Measurements from ENCODE around the gene PPP1R12C. TPM values are rescaled to one million over a fixed set of nuclear protein-coding genes. Genes with fewer than 3 reads are reported as not detected.

Gene PPP1R12C
- total RNA-seq, 1 experiment from 2014 or later: 76.4 TPM

GRCh38 chr19:55082020-55082851, 35.2 kb downstream of the PPP1R12C start:
- Mint-ChIP-seq H3K27me3 (ENCODE audit: insufficient read depth, unreplicated experiment) (no peaks in the 10 kb centered on the region), H3K4me1 (ENCODE audit: insufficient read depth, unreplicated experiment) (peaks cover 7% of the 10 kb centered on the region), H3K9me3 (ENCODE audit: unreplicated experiment) (no peaks in the 10 kb centered on the region), H3K27ac (ENCODE audit: low read depth, unreplicated experiment) (no peak overlapping the region), H3K4me3 (ENCODE audit: unreplicated experiment) (no peak overlapping the region), H3K36me3 (ENCODE audit: insufficient read depth, unreplicated experiment) (no peaks in the 10 kb centered on the region)
- no peak for DNase-seq (ENCODE audit: unreplicated experiment)
- ChIA-PET POLR2A (no interaction called here), CTCF (no interaction called here)
- no TSS peak for BruUV-seq (replicated peaks)
- TF ChIP-seq, protein P1, sequence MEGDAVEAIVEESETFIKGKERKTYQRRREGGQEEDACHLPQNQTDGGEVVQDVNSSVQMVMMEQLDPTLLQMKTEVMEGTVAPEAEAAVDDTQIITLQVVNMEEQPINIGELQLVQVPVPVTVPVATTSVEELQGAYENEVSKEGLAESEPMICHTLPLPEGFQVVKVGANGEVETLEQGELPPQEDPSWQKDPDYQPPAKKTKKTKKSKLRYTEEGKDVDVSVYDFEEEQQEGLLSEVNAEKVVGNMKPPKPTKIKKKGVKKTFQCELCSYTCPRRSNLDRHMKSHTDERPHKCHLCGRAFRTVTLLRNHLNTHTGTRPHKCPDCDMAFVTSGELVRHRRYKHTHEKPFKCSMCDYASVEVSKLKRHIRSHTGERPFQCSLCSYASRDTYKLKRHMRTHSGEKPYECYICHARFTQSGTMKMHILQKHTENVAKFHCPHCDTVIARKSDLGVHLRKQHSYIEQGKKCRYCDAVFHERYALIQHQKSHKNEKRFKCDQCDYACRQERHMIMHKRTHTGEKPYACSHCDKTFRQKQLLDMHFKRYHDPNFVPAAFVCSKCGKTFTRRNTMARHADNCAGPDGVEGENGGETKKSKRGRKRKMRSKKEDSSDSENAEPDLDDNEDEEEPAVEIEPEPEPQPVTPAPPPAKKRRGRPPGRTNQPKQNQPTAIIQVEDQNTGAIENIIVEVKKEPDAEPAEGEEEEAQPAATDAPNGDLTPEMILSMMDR (IDR thresholded peaks at IDR 0.05; ENCODE audit: unreplicated experiment): no peak
- intact Hi-C loops (cut with micrococcal nuclease): no loop called here

DNA sequence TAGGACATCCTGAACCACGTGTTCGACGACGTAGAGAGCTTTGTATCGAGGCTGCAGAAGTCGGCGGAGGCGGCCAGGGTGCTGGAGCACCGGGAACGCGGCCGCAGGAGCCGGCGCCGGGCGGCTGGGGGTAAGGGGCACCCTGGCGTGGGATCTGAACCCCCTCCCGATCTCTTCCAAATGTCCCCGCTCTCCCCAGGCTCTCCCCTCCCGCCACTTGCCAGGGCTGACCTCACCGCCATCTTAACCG, 35.7 kb downstream of the PPP1R12C start:
- ChIA-PET POLR2A (no interaction called here), CTCF (no interaction called here)
- Mint-ChIP-seq H3K27ac (ENCODE audit: low read depth, unreplicated experiment) (no peak overlapping the region), H3K36me3 (ENCODE audit: insufficient read depth, unreplicated experiment) (no peaks in the 10 kb centered on the region), H3K4me3 (ENCODE audit: unreplicated experiment) (no peak overlapping the region), H3K4me1 (ENCODE audit: insufficient read depth, unreplicated experiment) (peaks cover 11% of the 10 kb centered on the region), H3K27me3 (ENCODE audit: insufficient read depth, unreplicated experiment) (no peaks in the 10 kb centered on the region), H3K9me3 (ENCODE audit: unreplicated experiment) (no peaks in the 10 kb centered on the region)
- BruUV-seq (replicated peaks): no TSS peak
- TF ChIP-seq, protein P1 (IDR thresholded peaks at IDR 0.05; ENCODE audit: unreplicated experiment): no peak
- DNase-seq (ENCODE audit: unreplicated experiment): no peak
- intact Hi-C loops (cut with micrococcal nuclease): no loop called here

DNA sequence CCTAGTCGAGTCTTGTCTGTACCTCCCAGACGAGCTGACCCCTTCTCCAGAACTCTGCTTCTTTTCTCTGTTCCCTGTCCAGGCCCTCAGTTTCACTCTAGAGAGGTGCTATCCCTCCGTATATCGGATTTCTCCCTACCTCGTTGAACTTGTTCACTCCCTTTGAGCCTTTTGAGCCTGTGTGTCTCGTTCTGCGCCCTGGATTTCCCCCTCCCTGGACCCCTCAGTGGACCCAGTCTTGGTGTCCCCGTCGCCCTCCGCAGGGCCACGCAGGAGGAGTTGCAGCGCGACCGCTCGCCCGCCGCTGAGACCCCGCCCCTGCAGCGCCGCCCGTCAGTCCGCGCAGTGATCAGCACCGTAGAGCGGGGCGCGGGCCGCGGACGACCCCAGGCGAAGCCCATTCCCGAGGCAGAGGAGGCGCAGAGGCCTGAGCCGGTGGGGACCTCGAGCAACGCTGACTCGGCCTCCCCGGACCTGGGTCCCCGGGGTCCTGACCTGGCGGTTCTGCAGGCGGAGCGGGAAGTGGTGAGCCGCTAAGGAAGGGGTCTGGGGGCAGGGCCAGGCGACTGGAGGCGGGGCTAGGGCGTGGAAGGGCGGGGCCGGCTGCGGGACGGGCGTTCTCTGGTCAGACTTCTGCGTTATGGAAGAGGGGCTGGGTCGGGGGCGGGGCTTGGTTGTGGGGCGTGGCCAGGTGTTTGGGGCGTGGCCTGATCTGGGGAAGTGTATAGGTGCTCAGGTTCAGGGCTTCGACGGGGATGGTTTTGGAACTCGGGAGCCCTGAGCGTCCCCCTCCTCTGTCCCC, 36.3 kb downstream of the PPP1R12C start:
- H3K9me3 Mint-ChIP-seq (ENCODE audit: unreplicated experiment): no peaks in the 10 kb centered on the region
- no peaks in the 10 kb centered on the region for H3K36me3 Mint-ChIP-seq (ENCODE audit: insufficient read depth, unreplicated experiment)
- no peaks in the 10 kb centered on the region for H3K27me3 Mint-ChIP-seq (ENCODE audit: insufficient read depth, unreplicated experiment)
- peak overlapping the region; percentile 71 for H3K4me3 Mint-ChIP-seq (ENCODE audit: unreplicated experiment)
- H3K27ac Mint-ChIP-seq (ENCODE audit: low read depth, unreplicated experiment): no peak overlapping the region
- intact Hi-C loops (cut with micrococcal nuclease): no loop called here
- TF ChIP-seq, protein P1 (IDR thresholded peaks at IDR 0.05; ENCODE audit: unreplicated experiment): no peak
- BruUV-seq (replicated peaks): no TSS peak
- CTCF ChIA-PET: interaction anchor here (0.6 kb wide), 1 partner anchor 8 kb away, joined by 3 read pairs; no protein-coding TSS in a partner anchor
- peaks cover 14% of the 10 kb centered on the region for H3K4me1 Mint-ChIP-seq (ENCODE audit: insufficient read depth, unreplicated experiment)
- POLR2A ChIA-PET: no interaction called here
- DNase-seq (ENCODE audit: unreplicated experiment): no peak

DNA sequence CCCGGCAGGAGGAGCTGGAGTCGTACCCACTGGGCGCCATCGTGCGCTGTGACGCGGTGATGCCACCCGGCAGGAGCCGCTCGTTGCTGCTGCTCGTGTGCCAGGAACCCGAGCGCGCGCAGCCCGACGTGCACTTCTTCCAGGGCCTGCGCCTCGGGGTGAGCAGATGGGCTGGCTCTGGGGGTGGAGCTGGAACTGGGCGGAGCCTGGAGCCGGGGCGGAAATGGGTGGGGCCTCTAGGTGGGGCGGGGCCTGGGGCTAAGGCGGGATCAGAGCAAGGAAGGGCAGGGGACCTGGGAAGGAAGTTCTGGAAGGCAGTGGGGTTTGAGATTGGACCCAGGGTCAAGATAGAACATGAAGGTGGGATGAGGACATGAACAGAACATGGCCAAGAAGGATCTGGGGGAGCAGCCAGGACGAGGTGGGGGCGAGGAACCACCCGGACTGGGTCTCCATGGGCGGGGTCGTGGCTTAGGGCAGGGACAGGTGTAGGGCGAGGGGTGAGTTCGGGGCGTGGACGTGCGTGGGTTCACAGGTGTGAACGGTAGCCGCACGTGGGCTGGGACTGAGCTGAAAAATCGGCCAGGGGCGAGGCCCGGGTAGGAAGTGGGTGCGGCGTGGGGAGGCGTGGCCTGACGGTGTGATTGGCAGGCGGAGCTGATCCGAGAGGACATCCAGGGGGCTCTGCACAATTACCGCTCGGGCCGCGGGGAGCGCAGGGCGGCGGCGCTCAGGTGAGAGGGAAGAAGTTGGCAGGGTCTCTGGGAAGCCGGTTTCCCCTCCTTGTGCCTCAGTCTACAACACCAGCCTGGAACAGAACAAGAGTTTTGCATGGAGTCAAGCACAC, 37.1 kb downstream of the PPP1R12C start:
- peak overlapping the region; percentile 23 for H3K27ac Mint-ChIP-seq (ENCODE audit: low read depth, unreplicated experiment)
- BruUV-seq (replicated peaks): no TSS peak
- intact Hi-C loops (cut with micrococcal nuclease): no loop called here

More for the DNA sequence above, 37.1 kb downstream of the PPP1R12C start:
- Mint-ChIP-seq H3K27me3 (ENCODE audit: insufficient read depth, unreplicated experiment) (no peaks in the 10 kb centered on the region), H3K4me1 (ENCODE audit: insufficient read depth, unreplicated experiment) (peaks cover 19% of the 10 kb centered on the region), H3K4me3 (ENCODE audit: unreplicated experiment) (peak overlapping the region; percentile 71), H3K36me3 (ENCODE audit: insufficient read depth, unreplicated experiment) (no peaks in the 10 kb centered on the region), H3K9me3 (ENCODE audit: unreplicated experiment) (no peaks in the 10 kb centered on the region)
- ChIA-PET POLR2A (no interaction called here), CTCF (interaction anchor here (0.6 kb wide), 1 partner anchor 9 kb away, joined by 3 read pairs; no protein-coding TSS in a partner anchor)
- DNase-seq (ENCODE audit: unreplicated experiment): peak; percentile 64
- TF ChIP-seq, protein P1 (IDR thresholded peaks at IDR 0.05; ENCODE audit: unreplicated experiment): no peak
